Heart right ventricle (tissue), 16 donors: Measurements from ENCODE around the gene OMD. TPM values are rescaled to one million over a fixed set of nuclear protein-coding genes. Genes with fewer than 3 reads are reported as not detected.
A peak's percentile ranks its signal among the peaks of the same experiment; 100 is the strongest.

Experiments
- ATAC-seq, 8 donors: fragments of 200-7000 bp; cut with Tn5 transposase; one replicate each; pipeline ENCODE4 v1.9.1; 2020; ENCODE audit warnings: mild to moderate bottlenecking in 8 of 8, moderate library complexity in 8 of 8, moderate number of reproducible peaks in 1 of 8
- DNase-seq, 2 donors: peaks; one replicate each; pipeline ENCODE4 v3.0.0-alpha.2; 2020
- H3K27ac ChIP-seq, 10 donors: fragments of 200-600 bp; sonication (generic) in 2 of 10; one replicate each; pipeline versions ENCODE4 v1.5.0 to v1.8.0; 2020 to 2022; ENCODE audit warnings: mild to moderate bottlenecking in 3 of 10
- H3K27me3 ChIP-seq, 7 donors: fragments of 200-600 bp; one replicate each; pipeline ENCODE4 v1.8.0; 2021 to 2022; ENCODE audit warnings: mild to moderate bottlenecking in 2 of 7
- H3K36me3 ChIP-seq, 9 donors: fragments of 200-600 bp; sonication (generic) in 1 of 9; one replicate each; pipeline versions ENCODE4 v1.5.0 to v1.8.0; 2020 to 2022; ENCODE audit warnings: mild to moderate bottlenecking in 2 of 9
- H3K4me1 ChIP-seq, 9 donors: fragments of 200-600 bp; sonication (generic) in 1 of 9; one replicate each; pipeline versions ENCODE4 v1.5.0 to v1.8.0; 2020 to 2022; ENCODE audit warnings: mild to moderate bottlenecking in 4 of 9
- H3K4me3 ChIP-seq, 10 donors: fragments of 200-600 bp; sonication (generic) in 2 of 10; one replicate each; pipeline versions ENCODE4 v1.5.0 to v1.8.0; 2020 to 2022; ENCODE audit warnings: mild to moderate bottlenecking in 7 of 10, moderate library complexity in 2 of 10
- H3K9me3 ChIP-seq, 11 donors: fragments of 200-600 bp in 10 of 11; sonication (generic) in 2 of 11; one replicate each; pipeline versions ENCODE4 v1.5.0 to v1.8.0; 2013 to 2022; ENCODE audit warnings: mild to moderate bottlenecking in 2 of 11, control low read depth in 1 of 11, moderate library complexity in 1 of 11
- CTCF ChIP-seq, 9 donors: fragments of 200-600 bp; sonication (generic) in 2 of 9; IDR thresholded peaks; one replicate each; pipeline versions ENCODE4 v1.5.0 to v1.8.0; 2021 to 2022; ENCODE audit warnings: antibody characterized with exemption in 9 of 9, mild to moderate bottlenecking in 5 of 9, moderate library complexity in 1 of 9
- WGBS, 2 donors: extraction: QIAGEN DNeasy Blood & Tissue Kit; methylation state at CpG; one replicate each; pipeline ENCODE4 v1.1.7; 2013; ENCODE audit warnings: inconsistent platforms in 1 of 2; 5-methylcytosine and 5-hydroxymethylcytosine counted together
- intact Hi-C, 10 donors: fragments of 100-400 bp; cut with DNase I; formaldehyde crosslinking; loops; one replicate each; pipeline versions ENCODE4 v1.11.1 to v1.14.2; 2022
- polyA plus RNA-seq, 2 donors: library from polyadenylated mRNA; stranded (reverse); fragments of 200-250 nt; gene quantifications; one replicate each; pipeline ENCODE4 v1.2.3, GENCODE V29; 2013
- total RNA-seq, 10 donors: library from RNA; stranded (reverse); fragmentation: NEBNext Ultra II Directional in 3 of 10; extraction: Animal tissue kit (Norgen Biotek cat#: 25700) in 3 of 10; gene quantifications; one replicate each; pipeline versions ENCODE4 v1.2.1 to v1.2.4, GENCODE V29; 2021 to 2023
- donor health status: Arrhythmogenic right ventricular cardiomyopathy.
- donor health status: ischemic (EF 13 %, LVEDD 7.1; RV severe dilation, severe dysfunction).
- donor health status: healthy with polysubstance abuse.
- donor health status: DM: no; HTN: yes; CAD: no.
- donor health status: DM: no; HTN: no; CAD: no.
- donor health status: ischemic (EF 25% LVEDD 6.9; RV normal size, moderate dysfunction).
- donor health status: ischemic (EF 25% LVEDD 5.7; RV mildly dilated, moderate dysfunction).
- donor health status: healthy.
- donor health status: DM: yes; HTN: yes; CAD: no.
- donor health status: Ischemic cardiomyopathy.
- donor health status: ischemic (EF 35%, LVEDD 5.7; RV mildly dilated, moderate dysfunction).
- donor health status: nonischemic (EF 11% LVEDD 7.7; RV severe dilation, severe dysfunction).
- donor health status: DM: yes; HTN: yes; CAD: no.
- donor health status: PGD.
- donor health status: ischemic (EF 29% LVEDD 5.4; RV normal size, mild dysfunction).
- donor health status: nonischemic (EF 23%, LVEDD 6.1; RV moderate dilation, normal function).

The OMD gene
- total and polyA plus RNA-seq, 12 donors, result 2.1 to 11.4 (median 4.0) TPM

- Histone ChIP-seq H3K27me3 (no peaks in the 10 kb centered on the region), H3K27ac (peak overlapping the region in 6 of 10 donors; percentile 16 to 53 (median 30)), H3K9me3 (no peaks in the 10 kb centered on the region), H3K4me1 (no peaks in the 10 kb centered on the region), H3K4me3 (no peak overlapping the region), H3K36me3 (no peaks in the 10 kb centered on the region)
- intact Hi-C loops, result no loop called here
- ATAC-seq, result peak in 1 of 8 donors; percentile 30
- TF ChIP-seq CTCF (IDR thresholded peaks at IDR 0.05), result no peak
- no peak for DNase-seq
- WGBS, 2 donors, result 71 to 77% methylated on average over 3 of the region's 3 CpGs
These were observed 39.3 kb downstream of the OMD start for GRCh38 chr9:92385001-92385400.

DNA sequence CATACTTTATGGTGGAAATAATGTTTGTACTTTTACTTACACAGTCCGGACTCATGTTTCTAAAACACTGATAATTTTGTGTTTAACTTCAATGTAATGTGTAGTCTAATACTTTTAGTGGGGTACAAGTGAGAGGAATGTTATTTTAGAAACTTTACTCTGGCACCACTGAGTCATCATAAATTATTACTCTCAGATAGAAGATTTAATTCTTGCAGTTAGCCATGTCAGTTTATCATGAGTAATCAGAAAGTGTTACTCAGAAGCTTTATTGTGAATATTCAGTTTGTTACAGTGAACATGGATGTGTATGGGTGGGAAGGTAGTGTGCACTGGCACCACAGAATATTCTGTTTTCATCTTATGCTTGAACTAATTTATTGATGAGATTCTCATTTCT is 39.9 kb downstream of the OMD start:
- no peaks in the 10 kb centered on the region for H3K9me3 ChIP-seq
- DNase-seq (no peak), ATAC-seq (no peak)
- H3K36me3 ChIP-seq, result no peaks in the 10 kb centered on the region
- intact Hi-C loops, result no loop called here
- no peak for TF ChIP-seq CTCF (IDR thresholded peaks at IDR 0.05)
- no peaks in the 10 kb centered on the region for H3K27me3 ChIP-seq
- 82 to 97% methylated on average over 1 of the region's 1 CpG for WGBS, 2 donors
- peak overlapping the region in 5 of 10 donors; percentile 1 to 53 (median 36) for H3K27ac ChIP-seq
- H3K4me3 ChIP-seq, result no peak overlapping the region
- no peaks in the 10 kb centered on the region for H3K4me1 ChIP-seq

DNA sequence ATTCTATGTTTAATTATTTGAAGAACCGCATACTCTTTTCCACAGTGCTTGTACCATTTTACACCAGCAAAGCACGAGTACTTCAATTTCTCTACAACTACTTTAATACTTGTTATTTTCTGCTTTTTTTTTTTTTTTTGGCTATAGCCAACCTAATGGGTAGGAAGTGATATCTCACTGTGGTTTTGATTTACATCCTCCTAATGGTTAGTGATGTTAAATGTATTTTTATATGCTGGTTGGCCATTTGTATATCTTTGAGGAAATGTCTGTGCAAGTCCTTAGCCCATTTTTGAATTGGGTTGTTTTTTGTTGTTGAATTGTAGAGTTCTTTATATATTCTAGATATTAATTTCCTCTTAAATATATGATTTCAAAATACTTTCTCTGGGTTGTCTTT is 42.5 kb downstream of the OMD start:
- TF ChIP-seq CTCF (IDR thresholded peaks at IDR 0.05), result no peak
- H3K4me1 ChIP-seq, result peaks cover 0 to 4% (median 0%) of the 10 kb centered on the region in 9 donors
- DNase-seq (no peak), ATAC-seq (no peak)
- no peaks in the 10 kb centered on the region for H3K27me3 ChIP-seq
- no peak overlapping the region for H3K27ac ChIP-seq
- no peaks in the 10 kb centered on the region for H3K36me3 ChIP-seq
- intact Hi-C loops, result no loop called here
- WGBS, 2 donors, result 97 to 100% methylated on average over 2 of the region's 2 CpGs
- no peak overlapping the region for H3K4me3 ChIP-seq
- no peaks in the 10 kb centered on the region for H3K9me3 ChIP-seq

- H3K4me1 ChIP-seq, result peaks cover 0 to 4% (median 0%) of the 10 kb centered on the region in 9 donors
- WGBS, 2 donors, result 96 to 98% methylated on average over 2 of the region's 2 CpGs
- peaks cover 0 to 11% (median 1%) of the 10 kb centered on the region in 11 donors for H3K9me3 ChIP-seq
- ATAC-seq, result no peak
- no peaks in the 10 kb centered on the region for H3K27me3 ChIP-seq
- intact Hi-C loops, result no loop called here
- TF ChIP-seq CTCF (IDR thresholded peaks at IDR 0.05), result no peak
- DNase-seq, result no peak
- H3K4me3 ChIP-seq, result no peak overlapping the region
- no peak overlapping the region for H3K27ac ChIP-seq
- no peaks in the 10 kb centered on the region for H3K36me3 ChIP-seq
These were observed 43.7 kb downstream of the OMD start for GRCh38 chr9:92380603-92381002.
